CD4-positive, alpha-beta T cell (primary cell): Measurements from ENCODE around the gene TM4SF18. TPM values are rescaled to one million over a fixed set of nuclear protein-coding genes. Genes with fewer than 3 reads are reported as not detected.

ENCODE experiments used
- ATAC-seq: fragments of 200-7000 bp; cut with Tn5 transposase; one replicate; pipeline ENCODE4 v1.10.0; 2022; ENCODE audit warnings: mild to moderate bottlenecking; ENCODE audit not compliant: poor library complexity
- CTCF ChIA-PET: fragments of 350-600 bp; sonication (Branson Sonifier 250); formaldehyde crosslinking; loops from one replicate; lab custom pipeline; 2021; ENCODE audit warnings: antibody characterized with exemption, inconsistent platforms; lab: Charles Lee
- POLR2A ChIA-PET: fragments of 350-600 bp; sonication (Branson Sonifier 250); formaldehyde crosslinking; loops from one replicate; lab custom pipeline; 2021; ENCODE audit warnings: antibody characterized with exemption, inconsistent platforms; lab: Charles Lee
- DNase-seq, 14 experiments: peaks; one replicate each; pipeline ENCODE4 v3.0.0-alpha.2; 2013 to 2020; ENCODE audit warnings: mixed read lengths in 2 of 14
- H3K27ac ChIP-seq, 2 donors: one replicate each; pipeline versions ENCODE4 v1.5.1 to v1.7.0; 2013; ENCODE audit warnings: low read length in 2 of 2, low read depth in 1 of 2, mild to moderate bottlenecking in 1 of 2
- H3K27me3 ChIP-seq, 2 experiments: 1 replicate in 1 of 2; 2 replicates in 1 of 2; pipeline versions ENCODE4 v1.6.1 to v1.7.0; 2013; ENCODE audit warnings: low read length in 2 of 2, control low read depth in 1 of 2, mild to moderate bottlenecking in 1 of 2, moderate library complexity in 1 of 2; ENCODE audit not compliant: insufficient read depth in 2 of 2, control insufficient read depth in 1 of 2
- H3K36me3 ChIP-seq: one replicate; pipeline ENCODE4 v1.6.1; 2013; ENCODE audit warnings: low read length, control low read depth; ENCODE audit not compliant: insufficient read depth
- H3K4me1 ChIP-seq: one replicate; pipeline ENCODE4 v1.6.1; 2013; ENCODE audit warnings: low read length, control low read depth; ENCODE audit not compliant: insufficient read depth
- H3K4me3 ChIP-seq: one replicate; pipeline ENCODE4 v1.5.1; 2013; ENCODE audit warnings: mild to moderate bottlenecking, low read length, moderate library complexity
- H3K9me3 ChIP-seq, 2 experiments: 1 replicate in 1 of 2; 2 replicates in 1 of 2; pipeline versions ENCODE4 v1.6.1 to v1.7.0; 2013; ENCODE audit warnings: low read length in 2 of 2, mild to moderate bottlenecking in 2 of 2, control low read depth in 1 of 2, moderate library complexity in 1 of 2; ENCODE audit not compliant: control insufficient read depth in 1 of 2, insufficient read depth in 1 of 2
- H3K27ac Mint-ChIP-seq: one replicate; pipeline ENCODE4 v1.8.0; 2020; ENCODE audit warnings: mixed read lengths
- H3K27me3 Mint-ChIP-seq: one replicate; pipeline ENCODE4 v1.8.0; 2021; ENCODE audit warnings: mixed read lengths
- H3K36me3 Mint-ChIP-seq: one replicate; pipeline ENCODE4 v1.8.0; 2021; ENCODE audit warnings: low read depth, mixed read lengths
- H3K4me1 Mint-ChIP-seq: one replicate; pipeline ENCODE4 v1.8.0; 2021; ENCODE audit warnings: low read depth, mixed read lengths
- H3K4me3 Mint-ChIP-seq: one replicate; pipeline ENCODE4 v1.8.0; 2020; ENCODE audit warnings: mild to moderate bottlenecking, mixed read lengths
- H3K9me3 Mint-ChIP-seq: one replicate; pipeline ENCODE4 v1.8.0; 2020; ENCODE audit warnings: mixed read lengths
- CTCF ChIP-seq: fragments of 200-600 bp; IDR thresholded peaks from one replicate; pipeline ENCODE4 v1.8.0; 2022; ENCODE audit warnings: antibody characterized with exemption, mild to moderate bottlenecking
- intact Hi-C, 2 experiments: fragments of 100-400 bp; cut with DNase I in 1 of 2; cut with micrococcal nuclease in 1 of 2; formaldehyde crosslinking; loops; one replicate each; pipeline versions ENCODE4 v1.15.1 to v1.9.0; 2023 to 2025; cut with DNase I, micrococcal nuclease
- total RNA-seq, 174 experiments: library from RNA in 2 of 174; stranded (reverse) in 2 of 174; gene quantifications; one replicate each; pipeline ENCODE4 v1.2.3 and lab custom pipeline; 2021 to 2026

Gene TM4SF18
- total RNA-seq, 2 experiments from 2014 or later = not detected

GRCh38 chr3:149336925-149337324, 3.5 kb upstream of the TM4SF18 start:
- intact Hi-C loops = no loop called here
- no peak for DNase-seq
- POLR2A ChIA-PET = no interaction called here
- Histone ChIP-seq H3K36me3 (no peaks in the 10 kb centered on the region), H3K27me3 (peaks cover 5 to 35% of the 10 kb centered on the region in 2 experiments), H3K4me3 (no peak overlapping the region), H3K9me3 (no peaks in the 10 kb centered on the region), H3K4me1 (no peaks in the 10 kb centered on the region), H3K27ac (no peak overlapping the region)
- Mint-ChIP-seq H3K36me3 (no peaks in the 10 kb centered on the region), H3K4me3 (no peak overlapping the region), H3K27ac (no peak overlapping the region), H3K9me3 (no peaks in the 10 kb centered on the region), H3K4me1 (no peaks in the 10 kb centered on the region), H3K27me3 (peaks cover 26% of the 10 kb centered on the region)
- no peak for TF ChIP-seq CTCF
- CTCF ChIA-PET = no interaction called here
- no peak for ATAC-seq

GRCh38 chr3:149332771-149333170, 665 bp downstream of the TM4SF18 start:
- Histone ChIP-seq H3K4me1 (no peaks in the 10 kb centered on the region), H3K4me3 (no peak overlapping the region), H3K9me3 (no peaks in the 10 kb centered on the region), H3K36me3 (no peaks in the 10 kb centered on the region), H3K27ac (no peak overlapping the region), H3K27me3 (peaks cover 0 to 13% of the 10 kb centered on the region in 2 experiments)
- no peak for DNase-seq
- ATAC-seq = no peak
- no peaks in the 10 kb centered on the region for H3K4me1 Mint-ChIP-seq
- peaks cover 12% of the 10 kb centered on the region for H3K27me3 Mint-ChIP-seq
- POLR2A ChIA-PET = no interaction called here
- H3K9me3 Mint-ChIP-seq = no peaks in the 10 kb centered on the region
- no peak overlapping the region for H3K27ac Mint-ChIP-seq
- no peak overlapping the region for H3K4me3 Mint-ChIP-seq
- no peaks in the 10 kb centered on the region for H3K36me3 Mint-ChIP-seq
- CTCF ChIA-PET = no interaction called here
- intact Hi-C loops = no loop called here
- TF ChIP-seq CTCF = no peak

GRCh38 chr3:149332227-149332765, 1.1 kb downstream of the TM4SF18 start:
- Mint-ChIP-seq H3K27ac (no peak overlapping the region), H3K9me3 (no peaks in the 10 kb centered on the region), H3K4me3 (no peak overlapping the region), H3K36me3 (no peaks in the 10 kb centered on the region), H3K4me1 (no peaks in the 10 kb centered on the region), H3K27me3 (peaks cover 12% of the 10 kb centered on the region)
- DNase-seq (no peak), ATAC-seq (no peak)
- Histone ChIP-seq H3K4me3 (no peak overlapping the region), H3K36me3 (no peaks in the 10 kb centered on the region), H3K4me1 (no peaks in the 10 kb centered on the region), H3K27ac (no peak overlapping the region), H3K9me3 (no peaks in the 10 kb centered on the region), H3K27me3 (peaks cover 0 to 13% of the 10 kb centered on the region in 2 experiments)
- ChIA-PET CTCF (no interaction called here), POLR2A (no interaction called here)
- TF ChIP-seq CTCF = no peak
- intact Hi-C loops = no loop called here
